GM19240 (cell line): ENCODE results near the gene ABCA6.

Experiments used
- DNase-seq: peaks from one replicate; pipeline ENCODE4 v3.0.0; 2011; ENCODE audit warnings: low spot score; ENCODE audit not compliant: insufficient read length

Gene ABCA6

DNA sequence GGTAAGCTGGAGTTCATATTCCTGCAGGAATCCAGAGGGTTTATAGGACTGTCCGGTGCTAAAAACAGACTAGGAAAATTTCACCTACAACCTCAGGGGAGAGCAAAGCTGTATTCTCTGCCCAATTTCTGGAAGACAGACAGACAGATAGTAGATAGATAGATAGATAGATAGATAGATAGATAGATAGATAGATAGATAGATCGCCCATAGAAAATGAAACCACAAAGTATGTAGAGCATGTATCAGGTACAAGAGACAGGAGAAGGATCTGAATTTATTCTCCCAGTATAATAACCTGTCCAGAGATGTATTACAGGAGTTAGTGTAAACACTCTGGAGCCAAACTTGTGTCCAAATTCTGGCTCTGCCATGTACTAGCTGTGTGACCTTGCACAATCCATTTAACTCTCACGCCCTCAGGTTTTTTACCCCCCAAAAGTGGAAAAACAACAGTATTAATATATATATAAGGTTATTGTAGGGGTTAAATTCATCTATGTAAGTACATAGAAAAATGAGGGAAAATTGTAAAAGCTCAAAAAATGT, 2.1 kb upstream of the ABCA6 start:
- DNase-seq = no peak

DNA sequence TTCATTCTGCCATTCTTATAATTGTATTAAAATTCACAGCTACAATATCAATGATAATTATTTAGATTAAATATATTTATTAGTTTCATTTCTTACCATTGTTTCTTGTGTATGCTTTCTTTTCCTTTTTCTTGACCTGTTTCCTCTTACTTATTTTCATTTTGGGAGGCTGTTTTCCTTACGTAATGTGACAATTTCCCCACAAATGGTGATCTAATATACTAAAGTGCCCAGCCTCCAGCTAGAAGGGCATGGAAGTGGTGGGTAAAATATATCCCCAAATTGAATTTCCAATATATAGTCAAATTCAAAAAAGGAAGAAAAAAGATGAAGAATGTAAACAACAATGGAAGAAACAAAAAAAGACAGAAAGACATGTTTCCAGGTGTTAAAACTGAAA, 1.5 kb upstream of the ABCA6 start:
- no peak for DNase-seq

DNA sequence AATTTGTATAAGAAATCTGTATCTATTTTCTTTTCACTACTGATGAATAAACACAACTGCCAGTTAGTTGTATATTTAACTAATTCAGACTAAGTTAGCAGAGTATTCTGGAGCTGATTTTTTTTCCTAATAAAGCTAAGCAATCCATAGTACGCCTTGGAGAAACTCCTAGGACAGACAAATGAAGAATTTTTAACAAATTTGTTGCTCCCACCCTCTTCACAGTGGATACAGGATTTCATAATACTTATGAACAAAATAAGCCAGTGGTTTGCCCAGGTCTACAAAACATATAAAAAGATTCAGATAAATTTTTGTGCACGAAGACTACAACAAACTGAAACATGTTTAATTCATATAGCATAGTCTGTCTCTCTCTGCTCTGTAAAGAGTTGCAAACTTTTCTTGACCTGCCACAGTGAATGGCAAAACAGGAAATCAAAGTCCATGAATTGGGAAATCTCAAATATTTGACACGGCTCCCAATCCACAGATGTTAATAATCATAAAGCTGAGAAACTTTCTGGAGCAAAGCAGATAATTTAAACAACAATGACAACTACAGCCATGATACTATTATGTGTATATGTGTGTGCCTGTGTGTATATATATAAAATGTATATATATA, 594 bp upstream of the ABCA6 start:
- DNase-seq = no peak

DNA sequence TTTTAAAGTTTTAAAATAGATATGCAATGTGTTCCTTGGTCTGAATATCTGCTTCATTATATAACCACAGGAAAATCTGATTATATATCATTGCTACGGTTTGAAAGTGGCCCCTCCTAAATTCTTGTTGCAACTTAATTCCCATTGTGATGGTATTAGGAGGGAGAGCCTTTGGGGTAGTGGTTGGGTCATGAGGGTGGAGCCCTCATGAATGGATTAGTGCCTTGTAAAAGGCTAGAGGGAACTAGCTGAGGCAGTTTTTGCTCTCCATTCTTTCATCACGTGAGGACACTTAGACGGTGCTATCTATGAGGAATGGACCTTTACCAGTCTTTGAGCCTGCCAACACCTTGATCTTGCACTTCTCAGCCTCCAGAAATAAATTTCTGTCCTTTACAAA, 7.6 kb downstream of the ABCA6 start:
- no peak for DNase-seq

DNA sequence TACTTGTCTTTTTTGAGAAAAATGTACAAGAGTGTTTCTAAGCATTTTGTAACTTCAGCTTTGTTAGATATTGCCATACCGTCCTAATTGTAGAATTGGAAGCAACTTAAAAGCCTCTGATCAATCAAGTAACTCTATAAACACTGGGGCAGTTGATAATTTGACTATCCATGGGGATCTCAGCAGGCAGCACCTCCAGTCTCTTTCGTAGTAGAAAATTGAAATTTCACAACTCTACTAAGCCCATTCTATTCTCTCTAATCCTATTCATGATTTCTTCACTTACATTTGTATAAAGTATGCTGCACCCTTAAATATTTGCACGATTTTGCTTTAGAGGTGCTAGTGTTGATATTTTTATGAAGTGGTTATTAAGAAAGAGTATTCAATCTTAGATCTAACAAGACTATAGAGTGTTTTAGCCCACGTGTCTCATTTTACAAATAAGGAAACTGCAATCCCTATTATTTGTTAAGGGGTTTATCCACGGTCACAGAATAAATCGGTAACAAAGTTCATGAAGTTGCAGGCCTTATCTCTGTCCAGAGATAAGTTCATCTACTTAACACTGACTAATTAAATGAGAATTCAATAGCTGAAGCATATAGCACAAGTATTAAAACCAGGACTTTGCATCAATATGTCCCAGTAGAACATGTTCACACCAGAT, 10.9 kb downstream of the ABCA6 start:
- no peak for DNase-seq

DNA sequence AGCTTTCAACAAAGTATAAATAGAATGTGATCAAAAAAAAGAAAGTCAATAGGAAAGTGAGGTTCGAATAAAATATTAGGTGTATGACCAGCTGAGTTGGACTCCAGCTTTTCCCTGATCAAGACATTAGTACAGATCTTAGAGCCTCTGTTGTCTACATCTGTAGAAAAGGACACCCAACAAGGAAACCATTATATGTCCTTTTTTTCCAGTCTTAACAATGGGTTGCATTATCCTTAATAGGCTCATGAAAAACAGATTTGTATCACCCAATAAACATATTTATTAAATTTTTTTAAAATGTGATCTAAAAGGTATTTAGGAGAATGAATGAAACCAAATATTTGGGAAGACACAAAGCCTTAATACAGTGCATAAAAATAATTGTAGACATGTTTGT, 18.1 kb downstream of the ABCA6 start:
- no peak for DNase-seq

DNA sequence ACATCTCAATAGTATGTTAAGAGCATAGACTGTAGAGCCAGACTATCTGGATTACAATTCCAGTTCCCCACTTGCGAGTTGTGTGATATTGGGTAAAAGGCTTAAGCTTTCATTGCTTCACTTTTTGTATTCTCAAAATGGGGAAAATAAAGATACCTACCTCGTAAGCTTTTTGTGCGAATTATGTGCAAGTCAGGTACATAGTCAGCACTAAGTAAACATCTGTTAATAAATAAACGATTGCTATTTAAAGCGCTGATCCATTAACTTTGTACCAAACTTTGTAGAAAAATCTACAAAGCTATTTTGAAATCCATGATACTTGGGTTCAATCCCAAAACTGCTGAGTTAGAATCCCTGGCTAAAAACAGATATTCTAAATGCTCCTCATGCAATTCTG, 19.6 kb downstream of the ABCA6 start:
- DNase-seq = no peak

DNA sequence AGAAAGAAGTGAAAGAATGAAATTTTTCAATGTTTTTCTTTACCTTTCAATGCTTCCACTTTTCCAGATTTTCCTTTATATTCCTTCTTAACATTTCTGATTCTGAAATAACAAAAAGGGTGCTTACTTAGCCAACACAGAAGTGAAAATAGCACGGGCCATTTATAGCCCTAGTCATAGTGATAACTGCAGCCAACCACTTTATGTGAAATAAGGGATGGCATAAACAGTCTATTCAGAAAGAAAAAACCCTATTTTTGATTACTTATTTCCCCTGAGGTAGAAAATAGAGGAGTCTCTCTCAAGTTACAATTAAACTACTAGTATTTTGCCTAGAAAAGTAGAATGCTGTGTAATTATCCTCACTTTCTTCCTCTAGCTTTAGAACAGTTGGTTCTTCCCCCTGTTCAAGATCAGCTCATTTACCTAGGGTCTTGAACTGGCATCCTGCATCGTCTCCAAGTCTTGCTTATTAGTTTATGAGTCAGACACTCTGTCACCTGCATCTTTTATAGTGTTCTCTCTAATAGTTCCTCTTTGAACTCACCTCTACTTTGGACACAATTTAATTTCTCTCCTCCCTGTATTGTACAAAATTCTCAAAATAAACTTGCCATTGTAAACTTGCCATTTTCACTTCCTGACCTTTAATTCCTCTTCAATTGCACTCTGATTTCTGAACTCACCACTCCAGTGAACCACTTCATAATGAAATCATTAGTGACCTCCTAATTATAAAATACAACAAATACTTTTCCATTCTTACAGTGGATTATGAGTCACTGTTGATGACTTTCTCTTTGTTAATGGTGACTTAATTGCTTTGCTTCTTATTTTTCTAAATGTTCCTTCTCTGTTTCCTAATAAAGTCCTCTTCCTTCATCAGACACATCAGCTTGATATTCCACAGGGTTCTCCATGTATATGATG, 23.6 kb downstream of the ABCA6 start:
- DNase-seq = no peak

DNA sequence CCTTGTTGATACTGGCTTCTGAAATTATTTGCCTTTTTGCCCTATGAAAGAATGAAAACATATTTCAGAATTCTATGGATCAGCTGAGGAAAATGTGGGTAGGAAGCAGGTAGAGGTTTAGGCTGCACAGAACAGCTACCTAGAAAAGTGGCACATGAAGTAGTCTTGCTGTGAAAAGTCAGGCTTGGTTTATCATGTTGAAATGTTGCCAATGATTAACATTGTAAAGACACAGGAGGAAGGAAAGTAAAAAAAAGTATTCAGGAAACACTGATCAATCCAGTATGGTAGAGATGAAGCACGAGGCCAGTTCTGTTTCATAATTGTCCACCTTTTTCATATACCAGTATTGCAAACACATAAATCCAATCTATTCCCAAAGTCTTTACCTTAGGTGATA, 29.9 kb downstream of the ABCA6 start:
- no peak for DNase-seq

DNA sequence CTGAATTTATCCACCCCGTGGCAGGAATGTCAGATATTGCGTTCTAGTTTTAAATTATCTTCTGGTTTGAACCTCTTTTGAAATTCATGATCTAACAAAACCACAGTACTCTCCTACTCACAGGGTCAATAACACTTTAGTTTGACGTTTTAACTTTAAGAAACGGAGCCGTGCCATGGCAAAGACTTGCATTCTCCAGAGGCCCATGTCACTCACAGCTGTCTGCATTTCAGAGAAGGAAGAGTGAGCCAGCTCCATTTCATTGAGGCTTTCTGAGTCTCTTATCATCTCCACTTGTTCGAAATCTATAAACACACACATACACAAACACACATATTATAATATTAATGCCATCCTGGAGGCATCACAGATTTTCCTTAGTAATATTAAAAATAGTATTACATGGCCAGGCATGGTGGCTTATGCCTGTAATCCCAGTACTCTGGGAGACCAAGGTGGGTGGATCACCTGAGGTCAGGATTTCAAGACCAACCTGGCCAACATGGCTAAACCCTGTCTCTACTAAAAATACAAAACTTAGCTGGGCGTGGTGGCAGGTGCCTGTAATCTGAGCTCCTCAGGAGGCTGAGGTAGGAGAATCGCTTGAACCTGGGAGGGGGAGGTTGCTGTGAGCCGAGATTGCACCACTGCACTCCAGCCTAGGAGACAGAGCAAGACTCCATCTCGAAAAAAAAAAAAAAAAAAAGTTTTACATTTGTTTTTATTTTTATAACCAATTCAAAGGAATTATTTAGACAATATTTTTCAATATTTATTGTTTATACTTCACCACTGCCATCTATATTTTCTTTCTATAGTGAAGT, 35.6 kb downstream of the ABCA6 start:
- no peak for DNase-seq

DNA sequence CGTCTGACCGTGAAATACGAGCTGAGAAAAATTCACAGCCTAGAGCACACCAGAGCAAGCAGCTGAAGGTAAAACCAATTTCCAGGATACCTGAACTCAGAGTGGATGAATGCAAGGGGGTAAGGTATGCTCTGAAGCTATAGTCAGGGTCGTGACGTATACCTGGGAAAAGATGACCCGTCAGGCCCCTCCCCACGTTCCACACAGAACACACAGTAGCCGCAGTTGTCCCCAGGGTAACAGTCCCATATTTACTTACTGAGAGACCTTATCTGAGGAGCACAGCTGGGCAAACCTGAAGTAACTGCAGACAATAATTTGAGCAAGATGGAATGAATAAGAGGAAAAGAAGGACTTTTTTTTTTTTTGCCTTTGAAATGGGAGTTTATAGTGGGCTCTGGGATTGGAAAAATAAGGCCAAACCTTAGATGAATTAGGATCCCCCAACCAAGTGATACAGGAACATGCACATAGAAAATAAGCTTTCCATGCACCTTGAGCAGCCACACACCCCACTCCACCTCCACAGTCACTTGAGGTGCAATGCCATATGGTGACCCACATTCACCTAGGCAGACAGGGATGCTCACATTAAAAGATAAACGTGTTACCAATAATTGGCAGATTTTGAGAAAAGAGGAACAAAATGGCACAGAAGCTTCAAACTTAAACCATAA, 38.0 kb downstream of the ABCA6 start:
- DNase-seq = no peak

DNA sequence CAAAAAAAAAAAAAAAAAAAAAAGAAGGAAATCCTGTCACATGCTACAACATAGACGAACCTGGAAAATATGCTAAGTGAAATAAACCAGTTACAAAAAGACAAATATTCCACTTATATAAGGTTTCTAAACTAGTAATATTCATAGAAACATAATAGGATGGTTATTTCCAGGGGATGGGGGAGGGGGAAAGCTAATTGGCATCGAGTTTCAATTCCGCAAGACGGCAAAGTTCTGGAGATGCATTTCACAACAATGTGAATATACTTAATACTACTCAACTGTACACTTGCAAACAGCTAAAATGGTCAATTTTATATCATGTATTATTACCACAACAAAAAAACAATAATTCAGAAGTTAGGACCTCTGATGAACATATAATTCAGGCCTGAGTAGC, 43.1 kb downstream of the ABCA6 start:
- no peak for DNase-seq

DNA sequence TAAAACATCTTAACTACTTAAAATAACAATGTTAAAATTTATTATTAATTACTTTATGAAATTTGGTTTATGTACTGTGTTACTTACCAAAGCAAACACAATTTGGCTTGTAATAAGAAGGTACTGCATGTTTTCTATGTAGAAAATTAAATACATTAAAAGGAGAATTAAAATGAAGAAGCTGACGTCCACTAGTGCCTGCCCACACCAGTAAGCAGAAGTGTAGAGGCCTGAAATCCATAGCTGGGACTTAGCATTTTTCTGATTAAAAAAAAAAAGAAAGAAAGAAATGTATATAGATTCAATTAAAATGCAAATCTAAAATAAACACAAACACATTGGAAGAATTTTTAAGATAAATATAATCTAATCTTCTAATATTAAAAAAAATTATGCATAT, 45.2 kb downstream of the ABCA6 start:
- no peak for DNase-seq

DNA sequence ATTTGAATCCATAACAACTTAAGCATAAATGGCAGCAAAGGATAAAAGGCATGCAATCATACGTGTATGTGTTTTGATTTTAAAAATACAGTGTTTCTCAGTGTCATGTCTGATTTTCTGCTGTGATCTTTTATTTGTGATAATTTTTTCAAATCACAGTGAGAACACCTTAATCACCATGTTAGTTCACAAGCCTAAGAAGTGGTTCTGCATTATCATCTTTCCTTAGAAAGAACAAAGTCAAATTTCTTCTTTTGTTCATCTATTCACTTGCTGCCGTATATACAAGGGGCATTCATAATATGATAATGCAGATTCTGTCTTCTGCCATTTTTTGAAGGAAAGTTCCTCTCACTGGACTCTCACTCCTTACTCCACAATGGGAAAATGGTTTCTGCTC, 47.7 kb downstream of the ABCA6 start:
- no peak for DNase-seq

DNA sequence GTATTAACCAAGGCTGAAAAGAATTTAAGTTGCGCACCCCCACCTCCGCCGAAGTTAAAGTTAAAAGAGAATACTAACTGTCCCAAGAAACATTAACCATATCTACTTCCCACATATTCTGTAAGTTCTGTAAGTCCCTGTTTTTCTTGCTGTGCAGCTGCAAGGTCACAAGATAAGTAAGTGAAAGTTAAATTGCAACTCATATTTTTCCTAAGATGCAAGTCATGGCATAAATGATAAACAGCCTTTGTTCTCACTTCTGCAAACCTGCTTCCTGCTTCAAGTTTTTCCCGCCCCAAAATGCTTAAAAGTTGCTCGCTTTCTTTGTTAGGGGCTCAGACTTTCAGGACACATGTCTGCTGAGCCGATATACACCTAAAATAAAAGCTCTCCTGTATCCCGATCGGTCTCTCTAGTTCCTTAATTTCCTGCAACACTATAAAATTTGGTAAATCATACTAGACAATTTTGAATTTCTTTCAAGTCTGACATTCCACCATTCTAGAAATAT, 48.4 kb downstream of the ABCA6 start:
- no peak for DNase-seq

DNA sequence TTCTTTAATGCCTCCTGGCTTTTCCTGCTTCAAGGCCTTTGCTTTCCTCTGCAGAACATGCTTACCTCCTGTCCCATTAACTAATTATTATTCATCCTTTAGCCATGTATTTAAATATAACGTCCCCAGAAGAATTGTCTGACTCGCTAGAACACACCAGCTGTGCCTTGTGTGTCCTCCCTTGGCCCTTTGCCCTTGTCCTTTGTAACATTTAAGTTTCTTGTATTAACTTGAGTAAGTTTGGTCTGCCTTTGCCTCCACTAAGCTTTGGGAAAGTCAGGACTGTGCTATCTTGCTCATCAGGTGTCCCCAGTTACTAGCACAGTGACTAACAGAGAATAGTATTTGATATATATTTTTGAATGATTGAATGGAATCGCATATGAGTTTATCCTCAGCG, 51.3 kb downstream of the ABCA6 start:
- DNase-seq = no peak

DNA sequence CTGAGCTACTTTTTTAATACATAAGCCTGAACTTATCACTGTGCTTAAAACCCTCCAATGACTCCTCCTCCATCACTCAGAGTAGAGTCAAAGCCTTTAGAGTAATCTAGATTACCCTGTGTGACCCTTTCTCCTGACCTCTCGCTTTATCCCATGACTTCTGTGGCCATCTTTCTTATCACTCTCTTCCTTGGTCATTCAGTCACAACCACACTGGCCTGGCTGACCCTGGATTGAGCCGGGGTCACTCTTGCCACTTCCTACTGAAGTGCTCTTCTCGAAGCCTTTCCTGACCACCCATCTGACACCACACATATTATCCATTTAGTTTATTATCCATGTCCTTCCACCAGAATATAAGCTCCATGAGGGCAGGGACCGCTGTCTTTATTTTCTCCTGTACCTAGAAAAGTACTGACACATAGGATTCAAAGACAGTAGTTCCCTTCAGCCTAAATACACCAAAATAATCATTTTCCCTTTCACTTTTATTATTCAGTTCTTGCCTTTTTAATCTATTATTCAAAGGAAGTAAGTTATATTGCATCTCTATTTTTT, 53.0 kb downstream of the ABCA6 start:
- no peak for DNase-seq

DNA sequence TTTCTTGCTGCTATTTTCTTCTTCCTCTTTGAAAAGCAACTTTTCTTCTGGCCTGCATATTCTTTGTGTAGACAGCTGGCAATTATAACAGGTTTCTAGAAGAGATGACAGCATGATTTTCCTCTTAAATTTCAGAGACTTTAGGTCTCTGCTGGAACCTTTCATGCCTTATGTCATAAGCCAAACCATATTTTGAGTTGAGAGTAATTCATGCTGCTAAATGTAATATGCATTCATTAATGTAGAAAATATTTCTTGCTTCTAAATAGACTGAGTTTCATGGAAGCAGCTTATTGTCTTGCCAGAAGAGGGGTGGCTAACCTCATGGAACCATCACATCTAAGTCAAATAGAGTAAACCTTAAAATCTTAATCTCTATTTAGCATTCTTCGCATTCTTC, 55.1 kb downstream of the ABCA6 start:
- no peak for DNase-seq

DNA sequence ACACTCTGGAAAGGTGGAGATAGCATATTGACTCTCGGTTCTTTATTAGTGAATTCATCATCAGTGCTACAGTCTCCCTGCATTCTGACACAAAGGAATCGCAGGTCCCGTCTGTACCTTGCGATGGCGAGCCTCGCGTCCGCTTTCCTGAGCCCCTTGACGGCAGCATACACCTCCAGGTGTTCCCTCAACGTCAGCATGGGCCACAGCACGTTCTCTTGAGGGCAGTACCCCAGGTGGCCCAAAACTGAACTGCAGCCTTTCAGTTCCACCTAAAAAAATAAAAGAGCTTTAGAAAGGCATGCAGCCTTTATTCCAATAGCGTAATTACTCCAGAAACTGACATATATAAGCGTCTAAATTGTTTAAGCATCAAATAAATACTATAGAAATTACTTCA, 56.8 kb downstream of the ABCA6 start:
- no peak for DNase-seq

DNA sequence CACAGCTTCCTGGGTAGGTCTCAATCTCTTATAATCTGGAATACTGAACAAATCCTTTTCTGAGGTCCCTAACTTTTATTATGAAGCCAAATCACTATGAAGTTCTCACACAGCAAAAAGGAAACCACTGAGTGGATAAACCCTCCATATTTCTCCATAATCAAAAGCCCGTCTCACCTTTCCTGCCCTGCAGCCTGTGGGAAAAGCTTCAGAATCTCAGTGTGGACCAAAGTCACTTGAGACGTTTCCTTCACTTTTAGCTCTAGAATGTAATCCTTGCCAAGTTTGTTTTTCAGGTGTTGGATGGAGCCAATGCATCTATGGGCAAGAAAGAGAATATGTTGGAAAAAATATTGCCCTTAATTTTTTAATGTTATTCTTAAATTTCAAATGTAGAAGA, 59.0 kb downstream of the ABCA6 start:
- DNase-seq = no peak
